ENCODE measurements around the gene NDOR1.
A peak's percentile ranks its signal among the peaks of the same experiment; 100 is the strongest.

NDOR1 gene

GRCh38 chr9:137168904-137169856 lies 36.3 kb upstream of the NDOR1 start:
- H3K36me3 ChIP-seq (ENCODE audit: control insufficient read depth, insufficient read depth, low read length): no peaks in the 10 kb centered on the region
- peak overlapping the region; percentile 59 for H3K4me3 ChIP-seq (ENCODE audit: low read depth, low read length)
- no peak overlapping the region for H3K9ac ChIP-seq (ENCODE audit: low read depth, low read length)
- H3K27ac ChIP-seq (ENCODE audit: low read depth, low read length): no peak overlapping the region
- no peaks in the 10 kb centered on the region; the same call in 1 of the 2 replicates for H3K4me1 ChIP-seq (ENCODE audit: control insufficient read depth, insufficient read depth, low read length)
- peaks cover 92% of the 10 kb centered on the region for H3K27me3 ChIP-seq (ENCODE audit: control insufficient read depth, insufficient read depth, low read length)
- no peaks in the 10 kb centered on the region for H3K9me3 ChIP-seq (ENCODE audit: control insufficient read depth, insufficient read depth, low read length)

DNA sequence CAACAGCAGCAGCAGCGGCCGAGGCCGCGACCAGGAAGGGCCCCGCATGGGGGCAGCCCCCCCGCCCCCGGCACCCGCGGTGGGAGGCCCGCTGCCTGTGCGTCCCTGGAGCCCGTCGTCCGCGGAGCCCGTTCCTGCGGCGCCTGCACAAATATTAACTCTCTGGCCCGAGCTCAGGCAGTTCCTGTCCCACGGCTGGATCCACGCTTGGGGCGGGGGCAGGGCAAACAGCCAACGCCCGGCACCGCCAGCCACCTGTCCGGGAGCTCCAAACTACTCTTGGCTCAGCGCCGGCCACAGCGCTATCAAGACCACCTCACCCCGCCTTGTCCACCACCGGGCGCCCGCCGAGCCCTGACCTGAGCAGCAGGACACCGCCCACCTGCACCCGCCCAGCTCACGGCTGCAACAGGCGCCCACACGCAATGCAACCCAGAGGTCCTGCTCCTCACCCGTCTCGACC lies 35.6 kb upstream of the NDOR1 start, which contains the start of gene LRRC26:
Gene LRRC26, minus strand, starts transcription at position 156 of the 463 bp plus-strand sequence. Its CDS starts 108 bp downstream, at position 48.
- Histone ChIP-seq H3K27me3 (ENCODE audit: control insufficient read depth, insufficient read depth, low read length) (peaks cover 86% of the 10 kb centered on the region), H3K27ac (ENCODE audit: low read depth, low read length) (no peak within 1 kb of the TSS), H3K4me3 (ENCODE audit: low read depth, low read length) (peak within 1 kb of the TSS; percentile 59), H3K9ac (ENCODE audit: low read depth, low read length) (no peak within 1 kb of the TSS), H3K9me3 (ENCODE audit: control insufficient read depth, insufficient read depth, low read length) (no peaks in the 10 kb centered on the region), H3K36me3 (ENCODE audit: control insufficient read depth, insufficient read depth, low read length) (no peaks in the 10 kb centered on the region), H3K4me1 (ENCODE audit: control insufficient read depth, insufficient read depth, low read length) (no peaks in the 10 kb centered on the region; the same call in 1 of the 2 replicates)

- H3K4me1 ChIP-seq (ENCODE audit: control insufficient read depth, insufficient read depth, low read length): no peaks in the 10 kb centered on the region; the same call in 1 of the 2 replicates
- no peak overlapping the region for H3K9ac ChIP-seq (ENCODE audit: low read depth, low read length)
- peaks cover 84% of the 10 kb centered on the region for H3K27me3 ChIP-seq (ENCODE audit: control insufficient read depth, insufficient read depth, low read length)
These were observed 34.9 kb upstream of the NDOR1 start for GRCh38 chr9:137170486-137171148.

GRCh38 chr9:137171149-137171900 lies 34.2 kb upstream of the NDOR1 start:
- H3K4me1 ChIP-seq (ENCODE audit: control insufficient read depth, insufficient read depth, low read length): no peaks in the 10 kb centered on the region; the same call in 1 of the 2 replicates
- no peaks in the 10 kb centered on the region for H3K9me3 ChIP-seq (ENCODE audit: control insufficient read depth, insufficient read depth, low read length)
- H3K27ac ChIP-seq (ENCODE audit: low read depth, low read length): no peak overlapping the region
- no peaks in the 10 kb centered on the region for H3K36me3 ChIP-seq (ENCODE audit: control insufficient read depth, insufficient read depth, low read length)
- H3K9ac ChIP-seq (ENCODE audit: low read depth, low read length): no peak overlapping the region
- peaks cover 82% of the 10 kb centered on the region for H3K27me3 ChIP-seq (ENCODE audit: control insufficient read depth, insufficient read depth, low read length)
- H3K4me3 ChIP-seq (ENCODE audit: low read depth, low read length): no peak overlapping the region

More at GRCh38 chr9:137170486-137171148, 34.9 kb upstream of the NDOR1 start:
- Histone ChIP-seq H3K4me3 (ENCODE audit: low read depth, low read length) (no peak overlapping the region), H3K9me3 (ENCODE audit: control insufficient read depth, insufficient read depth, low read length) (no peaks in the 10 kb centered on the region), H3K36me3 (ENCODE audit: control insufficient read depth, insufficient read depth, low read length) (no peaks in the 10 kb centered on the region), H3K27ac (ENCODE audit: low read depth, low read length) (no peak overlapping the region)

GRCh38 chr9:137172901-137173795 lies 32.4 kb upstream of the NDOR1 start:
- Histone ChIP-seq H3K9me3 (ENCODE audit: control insufficient read depth, insufficient read depth, low read length) (no peaks in the 10 kb centered on the region), H3K4me1 (ENCODE audit: control insufficient read depth, insufficient read depth, low read length) (no peaks in the 10 kb centered on the region; the same call in 1 of the 2 replicates)

GRCh38 chr9:137173796-137174664 lies 31.5 kb upstream of the NDOR1 start:
- Histone ChIP-seq H3K4me1 (ENCODE audit: control insufficient read depth, insufficient read depth, low read length) (no peaks in the 10 kb centered on the region; the same call in 1 of the 2 replicates), H3K9me3 (ENCODE audit: control insufficient read depth, insufficient read depth, low read length) (no peaks in the 10 kb centered on the region), H3K27ac (ENCODE audit: low read depth, low read length) (no peak overlapping the region), H3K4me3 (ENCODE audit: low read depth, low read length) (no peak overlapping the region), H3K9ac (ENCODE audit: low read depth, low read length) (no peak overlapping the region), H3K36me3 (ENCODE audit: control insufficient read depth, insufficient read depth, low read length) (0 out of 2 replicates have a peak, but pooled peaks cover 5% of the 10 kb centered on the region), H3K27me3 (ENCODE audit: control insufficient read depth, insufficient read depth, low read length) (peaks cover 54% of the 10 kb centered on the region)

More at GRCh38 chr9:137172901-137173795, 32.4 kb upstream of the NDOR1 start:
- Histone ChIP-seq H3K27ac (ENCODE audit: low read depth, low read length) (no peak overlapping the region), H3K9ac (ENCODE audit: low read depth, low read length) (no peak overlapping the region), H3K36me3 (ENCODE audit: control insufficient read depth, insufficient read depth, low read length) (0 out of 2 replicates have a peak, but pooled peaks cover under 1% of the 10 kb centered on the region), H3K4me3 (ENCODE audit: low read depth, low read length) (no peak overlapping the region), H3K27me3 (ENCODE audit: control insufficient read depth, insufficient read depth, low read length) (peaks cover 63% of the 10 kb centered on the region)

DNA sequence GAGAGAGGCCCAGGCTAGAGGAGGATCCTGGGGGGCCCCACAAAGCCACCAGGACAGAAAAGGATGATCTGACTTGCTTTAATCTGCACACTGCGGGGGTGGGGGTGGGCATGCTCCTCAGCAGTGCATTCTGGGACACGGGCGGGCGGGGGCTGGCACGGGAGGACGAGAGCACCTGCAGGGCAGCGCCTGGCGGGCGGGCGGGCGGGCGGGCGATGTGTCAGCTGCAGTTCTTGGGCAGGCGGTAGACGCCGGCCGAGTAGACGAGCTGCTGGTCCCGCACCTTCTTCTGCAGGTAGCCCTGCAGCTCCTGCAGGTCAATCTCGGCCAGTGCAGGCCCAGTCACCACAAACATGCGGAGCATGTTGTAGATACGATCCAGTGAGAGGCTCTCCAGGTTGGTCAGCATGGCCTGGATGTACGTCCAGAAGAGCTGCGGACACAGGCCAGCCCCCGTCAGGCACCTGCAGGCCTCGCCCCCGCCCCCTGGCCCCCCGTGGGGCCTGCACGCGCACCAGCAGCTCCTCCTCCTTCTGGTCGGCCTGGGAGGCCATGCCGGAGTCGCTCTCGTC lies 30.7 kb upstream of the NDOR1 start:
- H3K9me3 ChIP-seq (ENCODE audit: control insufficient read depth, insufficient read depth, low read length): no peaks in the 10 kb centered on the region
- H3K27ac ChIP-seq (ENCODE audit: low read depth, low read length): no peak overlapping the region
- no peak overlapping the region for H3K4me3 ChIP-seq (ENCODE audit: low read depth, low read length)
- H3K36me3 ChIP-seq (ENCODE audit: control insufficient read depth, insufficient read depth, low read length): peaks cover 10% of the 10 kb centered on the region
- H3K9ac ChIP-seq (ENCODE audit: low read depth, low read length): no peak overlapping the region
- peaks cover 47% of the 10 kb centered on the region for H3K27me3 ChIP-seq (ENCODE audit: control insufficient read depth, insufficient read depth, low read length)
- H3K4me1 ChIP-seq (ENCODE audit: control insufficient read depth, insufficient read depth, low read length): no peaks in the 10 kb centered on the region; the same call in 1 of the 2 replicates

GRCh38 chr9:137175345-137175961 lies 30.0 kb upstream of the NDOR1 start:
- Histone ChIP-seq H3K9ac (ENCODE audit: low read depth, low read length) (no peak overlapping the region), H3K27me3 (ENCODE audit: control insufficient read depth, insufficient read depth, low read length) (peaks cover 40% of the 10 kb centered on the region), H3K4me3 (ENCODE audit: low read depth, low read length) (no peak overlapping the region), H3K4me1 (ENCODE audit: control insufficient read depth, insufficient read depth, low read length) (no peaks in the 10 kb centered on the region; the same call in 1 of the 2 replicates), H3K9me3 (ENCODE audit: control insufficient read depth, insufficient read depth, low read length) (no peaks in the 10 kb centered on the region), H3K27ac (ENCODE audit: low read depth, low read length) (no peak overlapping the region), H3K36me3 (ENCODE audit: control insufficient read depth, insufficient read depth, low read length) (peaks cover 15% of the 10 kb centered on the region)

Data from HUES48 (cell line).